Activated CD4-positive, alpha-beta T cell treated with anti-CD3 and anti-CD28 coated beads, Interleukin-2, amount 50 U/mL, for 48 hours (primary cell): ENCODE measurements around the gene IQCK.
A peak's percentile ranks its signal among the peaks of the same experiment; 100 is the strongest.

Experiments
- DNase-seq, 2 experiments: peaks; one replicate each; pipeline ENCODE4 v3.0.0-alpha.2; 2020

Gene IQCK

DNA sequence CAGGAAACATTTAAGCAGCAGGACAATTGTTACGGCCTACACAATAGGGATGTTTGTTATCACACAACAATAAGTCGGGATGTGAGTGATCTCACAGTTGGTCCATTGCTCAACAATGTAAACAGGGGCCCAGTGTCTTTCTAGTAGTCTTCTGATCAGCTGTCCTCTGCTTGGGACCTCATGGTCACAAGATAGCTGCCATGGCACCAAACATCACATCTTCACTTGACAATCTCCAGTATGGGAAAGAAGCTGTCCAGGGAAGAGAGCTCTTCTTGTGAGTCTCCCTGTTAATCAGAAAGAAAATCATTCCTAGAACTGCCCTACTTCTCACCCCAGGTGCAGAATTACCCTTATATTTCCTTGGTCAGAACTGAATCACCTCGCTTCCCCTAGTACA is 172.8 kb downstream of the IQCK start:
- no peak for DNase-seq

GRCh38 chr16:19892902-19893301 is 174.8 kb downstream of the IQCK start:
- no peak for DNase-seq

DNA sequence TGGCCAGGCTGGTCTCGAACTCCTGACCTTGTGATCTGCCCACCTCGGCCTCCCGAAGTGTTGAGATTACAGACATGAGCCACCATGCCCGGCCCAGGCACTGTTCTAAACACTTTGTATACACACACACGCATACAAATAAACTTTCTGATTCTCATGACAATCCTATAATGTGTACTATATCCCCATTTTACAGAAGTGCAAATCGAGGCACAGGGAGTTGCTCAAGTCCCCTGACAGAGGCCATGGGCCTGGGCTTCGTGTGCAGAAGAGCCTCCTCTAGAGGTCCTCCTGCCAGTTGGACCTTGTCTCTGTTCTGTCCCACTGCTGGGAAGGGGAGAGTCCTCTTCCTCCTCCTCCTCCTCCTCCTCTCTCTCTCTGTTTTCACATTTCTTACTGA is 176.5 kb downstream of the IQCK start:
- DNase-seq, result no peak

- DNase-seq, result no peak
Measured at GRCh38 chr16:19896951-19897350, 178.9 kb downstream of the IQCK start.

DNA sequence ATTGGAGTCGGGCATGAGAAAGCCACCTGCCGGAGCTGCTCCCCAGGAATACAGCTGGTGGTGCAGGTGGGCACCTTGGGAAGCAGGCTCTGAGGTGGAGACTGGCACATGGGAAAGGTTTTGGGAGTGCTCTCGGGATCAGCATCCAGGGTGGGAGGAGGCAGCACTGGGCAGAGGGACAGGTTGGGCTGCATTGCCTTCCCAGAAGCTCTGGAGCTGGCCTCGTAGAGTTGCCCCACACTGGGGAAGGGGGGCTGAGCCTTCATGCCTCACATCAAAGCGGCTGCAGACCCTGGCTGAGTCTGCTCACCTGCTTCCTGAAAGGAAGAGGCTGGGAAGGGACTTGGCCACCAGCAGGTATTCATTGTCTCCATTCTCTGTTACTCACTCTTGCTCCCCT is 180.1 kb downstream of the IQCK start:
- DNase-seq, result no peak

DNA sequence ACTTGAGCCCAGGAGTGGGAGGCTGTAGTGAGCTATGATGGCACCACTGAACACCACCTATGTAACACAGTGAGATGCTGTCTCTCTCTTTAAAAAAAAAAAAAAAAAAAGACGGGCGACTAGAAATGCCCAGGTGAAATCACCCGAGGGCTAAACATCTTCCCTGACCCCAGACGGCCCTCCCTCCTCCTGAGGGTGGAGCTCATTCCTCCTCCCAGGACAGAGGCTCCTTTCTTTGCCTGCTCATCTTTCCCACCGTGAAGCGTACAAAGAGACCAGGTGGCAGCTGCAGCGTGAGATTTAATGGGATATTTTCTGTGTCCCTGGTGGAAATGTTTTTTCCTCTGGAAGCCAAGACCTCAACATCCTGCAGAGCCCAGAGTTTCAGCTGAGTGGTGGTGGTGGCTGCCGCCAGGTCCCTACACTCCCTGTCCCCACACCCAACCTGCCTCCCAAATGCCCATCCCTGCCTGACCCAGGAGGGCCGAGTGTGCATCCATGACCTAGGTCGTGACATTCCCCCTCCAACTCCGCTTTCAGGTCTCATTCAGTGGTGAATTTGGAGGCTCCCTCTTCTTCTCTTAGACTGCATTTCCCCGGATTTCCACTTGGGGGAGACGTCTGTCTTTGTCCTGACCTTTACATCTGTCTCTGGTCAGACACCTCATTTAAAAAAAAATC is 181.0 kb downstream of the IQCK start:
- peak; percentile 30 to 52 for DNase-seq

- DNase-seq, result no peak
Measured at GRCh38 chr16:19899605-19899955, 181.5 kb downstream of the IQCK start.

DNA sequence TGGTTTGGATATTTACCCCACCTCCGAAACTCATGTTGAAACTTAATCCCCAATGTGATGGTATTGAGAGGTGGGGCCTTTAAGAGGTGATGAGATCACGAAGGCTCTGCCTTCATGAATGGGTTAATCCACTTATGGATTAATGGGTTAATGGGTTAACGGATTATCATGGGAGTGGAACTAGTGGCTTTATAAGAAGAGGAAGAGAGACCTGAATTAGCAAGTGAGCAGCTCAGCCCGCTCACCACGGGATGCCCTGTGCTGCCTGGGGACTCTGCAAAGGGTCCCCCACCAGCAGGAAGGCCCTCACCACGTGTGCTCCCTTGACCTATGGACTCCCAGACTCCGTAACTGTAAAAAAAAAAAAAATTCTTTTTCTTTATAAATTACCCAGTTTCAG is 183.1 kb downstream of the IQCK start:
- DNase-seq, result no peak

DNA sequence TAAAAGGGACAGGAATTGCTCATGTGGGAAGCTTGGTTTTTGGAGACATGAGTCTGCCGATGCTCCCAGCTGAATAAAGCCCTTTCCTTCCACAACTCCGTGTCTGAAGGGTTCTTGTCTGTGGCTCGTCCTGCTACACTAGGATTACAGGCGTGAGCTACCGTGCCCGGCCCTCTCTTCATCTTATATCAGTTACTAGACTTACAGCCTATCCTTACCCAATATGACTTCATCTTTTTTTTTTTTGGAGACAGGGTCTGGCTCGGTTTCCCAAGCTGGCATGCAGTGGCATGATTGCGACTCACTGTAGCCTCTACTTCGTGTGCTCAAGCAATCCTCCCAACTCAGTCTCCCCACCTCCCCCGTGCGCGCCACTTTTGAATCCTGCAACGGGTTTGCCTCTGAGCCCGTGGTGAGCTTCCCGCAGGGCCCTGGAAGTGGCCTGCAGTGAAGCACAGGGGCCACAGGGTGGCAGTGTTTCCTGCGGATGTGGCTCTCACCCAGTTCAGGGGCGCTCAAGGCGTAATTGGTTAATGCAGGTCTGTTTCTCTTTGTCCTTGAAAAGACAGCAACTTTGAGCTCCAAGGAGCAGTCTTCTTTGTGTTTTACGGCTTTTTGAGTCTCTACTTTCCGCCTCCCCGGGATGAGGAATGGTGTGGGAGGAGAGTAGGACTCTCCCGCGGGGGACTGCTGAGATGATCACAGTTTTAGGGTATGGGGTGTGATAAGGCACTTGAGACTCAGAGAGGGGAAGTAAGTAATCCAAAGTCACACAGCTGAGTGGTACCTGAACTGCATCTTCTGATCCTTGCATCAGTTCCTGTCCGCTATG is 189.3 kb downstream of the IQCK start:
- peak; percentile 72 to 76 for DNase-seq
